Neural cell (in vitro differentiated cells): ENCODE measurements around the gene PSPN. TPM values are rescaled to one million over a fixed set of nuclear protein-coding genes. Genes with fewer than 3 reads are reported as not detected.

Source experiments
- H2AFZ ChIP-seq: fragments of 200-600, 300-800 bp; sonication (generic), shearing (Covaris generic); 2 replicates; pipeline ENCODE4 v1.6.0; 2014; ENCODE audit warnings: low read depth, mild to moderate bottlenecking, antibody characterized with exemption, low read length, moderate library complexity
- H3F3A ChIP-seq: fragments of 200-600 bp; shearing (Covaris generic); 2 replicates; pipeline ENCODE4 v1.6.1; 2016; ENCODE audit warnings: mild to moderate bottlenecking, moderate library complexity, mixed read lengths, antibody characterized with exemption, low read length; ENCODE audit not compliant: insufficient read depth, poor library complexity, severe bottlenecking
- H3K27ac ChIP-seq: fragments of 200-600, 300-800 bp; sonication (generic), shearing (Covaris generic); 2 replicates; pipeline ENCODE4 v1.5.1; 2014; ENCODE audit warnings: mild to moderate bottlenecking, low read length, moderate library complexity
- H3K27me3 ChIP-seq: fragments of 300-800, 200-600 bp; sonication (generic), shearing (Covaris generic); 2 replicates; pipeline ENCODE4 v1.6.0; 2014; ENCODE audit warnings: mild to moderate bottlenecking, low read depth, low read length, moderate library complexity; ENCODE audit not compliant: insufficient read depth
- H3K36me3 ChIP-seq: fragments of 300-800, 200-600 bp; sonication (generic), shearing (Covaris generic); 2 replicates; pipeline ENCODE4 v1.5.1; 2014; ENCODE audit warnings: mild to moderate bottlenecking, antibody characterized with exemption, low read length, moderate library complexity; ENCODE audit not compliant: insufficient read depth
- H3K4me2 ChIP-seq: fragments of 300-800, 200-600 bp; sonication (generic), shearing (Covaris generic); 2 replicates; pipeline ENCODE4 v1.6.0; 2014; ENCODE audit warnings: mild to moderate bottlenecking, low read length
- H3K4me3 ChIP-seq: fragments of 300-800, 200-600 bp; sonication (generic), shearing (Covaris generic); 2 replicates; pipeline ENCODE4 v1.5.1; 2014; ENCODE audit warnings: mild to moderate bottlenecking, low read length, moderate library complexity
- H3K79me2 ChIP-seq: fragments of 200-600 bp; shearing (Covaris generic); replicated peaks from 2 replicates; pipeline ENCODE4 v1.6.0; 2014; ENCODE audit warnings: mild to moderate bottlenecking, low read length, moderate library complexity; ENCODE audit not compliant: insufficient read depth
- H3K9ac ChIP-seq: fragments of 300-800, 200-600 bp; sonication (generic), shearing (Covaris generic); 2 replicates; pipeline ENCODE4 v1.6.1; 2016; ENCODE audit warnings: mild to moderate bottlenecking, low read length, mixed read lengths
- H3K9me2 ChIP-seq: fragments of 200-600 bp; shearing (Covaris generic); 2 replicates; pipeline ENCODE4 v1.6.1; 2016; ENCODE audit warnings: mild to moderate bottlenecking, low read length, mixed read lengths; ENCODE audit not compliant: insufficient read depth
- H3K9me3 ChIP-seq: fragments of 200-600, 300-800 bp; sonication (generic), shearing (Covaris generic); 2 replicates; pipeline ENCODE4 v1.6.1; 2016; ENCODE audit warnings: mild to moderate bottlenecking, mixed run types, low read length, moderate library complexity, mixed read lengths
- H4K20me1 ChIP-seq: fragments of 200-600 bp; shearing (Covaris generic); 2 replicates; pipeline ENCODE4 v1.6.1; 2016; ENCODE audit warnings: mild to moderate bottlenecking, mixed run types; ENCODE audit not compliant: insufficient read depth
- CTCF ChIP-seq: fragments of 450-650 bp; IDR thresholded peaks from 2 replicates; pipeline ENCODE4 v1.5.1; 2014; ENCODE audit warnings: antibody characterized with exemption, mild to moderate bottlenecking, moderate library complexity; ENCODE audit not compliant: poor library complexity, severe bottlenecking
- EP300 ChIP-seq: fragments of 450-650 bp; conservative IDR thresholded peaks from 2 replicates; pipeline ENCODE4 v1.6.1; 2014; ENCODE audit warnings: antibody characterized with exemption, mild to moderate bottlenecking, moderate library complexity; ENCODE audit not compliant: poor library complexity, severe bottlenecking
- EZH2 ChIP-seq: fragments of 200-600, 300-800 bp; shearing (Covaris generic), sonication (generic); IDR thresholded peaks from 2 replicates; pipeline ENCODE4 v1.6.1; 2014; ENCODE audit warnings: antibody characterized with exemption, low read length, borderline replicate concordance, mild to moderate bottlenecking; ENCODE audit not compliant: insufficient read depth, poor library complexity, severe bottlenecking
- MXI1 ChIP-seq: fragments of 450-650 bp; conservative IDR thresholded peaks from 2 replicates; pipeline ENCODE4 v1.6.1; 2014; ENCODE audit warnings: antibody characterized with exemption, mild to moderate bottlenecking; ENCODE audit not compliant: poor library complexity, severe bottlenecking
- POLR2AphosphoS5 ChIP-seq: IDR thresholded peaks from 2 replicates; pipeline ENCODE4 v1.6.1; 2012
- RAD21 ChIP-seq: fragments of 450-650 bp; conservative IDR thresholded peaks from 2 replicates; pipeline ENCODE4 v1.6.1; 2014; ENCODE audit warnings: antibody characterized with exemption, mild to moderate bottlenecking, moderate library complexity
- REST ChIP-seq: IDR thresholded peaks from 2 replicates; pipeline ENCODE4 v1.6.1; 2012; ENCODE audit warnings: borderline replicate concordance
- SMC3 ChIP-seq: fragments of 450-650 bp; conservative IDR thresholded peaks from 2 replicates; pipeline ENCODE4 v1.6.1; 2014; ENCODE audit warnings: antibody characterized with exemption, mild to moderate bottlenecking, moderate library complexity; ENCODE audit not compliant: poor library complexity
- TAF1 ChIP-seq: IDR thresholded peaks from 2 replicates; pipeline ENCODE4 v1.6.1; 2012; ENCODE audit warnings: low read depth
- polyA plus RNA-seq: library from polyadenylated mRNA; depleted of rRNA; stranded (reverse); fragments of >200 nt; gene quantifications from 2 replicates; pipeline ENCODE4 v1.2.3, GENCODE V29; 2014

PSPN gene
- polyA plus RNA-seq, 1 donor from 2014 or later = 1.5 TPM

GRCh38 chr19:6413721-6414643 is 38.2 kb upstream of the PSPN start:
- TF ChIP-seq CTCF (no peak), REST (no peak), SMC3 (no peak), TAF1 (no peak), EP300 (no peak), RAD21 (no peak), POLR2AphosphoS5 (no peak), EZH2 (no peak), MXI1 (no peak)
- H3K4me2 ChIP-seq = no peak overlapping the region
- peaks cover 2% of the 10 kb centered on the region for H4K20me1 ChIP-seq
- no peaks in the 10 kb centered on the region for H3K9me2 ChIP-seq
- H3K9ac ChIP-seq = no peak overlapping the region
- H3K36me3 ChIP-seq = no peaks in the 10 kb centered on the region
- H3K27ac ChIP-seq = no peak overlapping the region
- H3K79me2 ChIP-seq = no peaks in the 10 kb centered on the region
- H3F3A ChIP-seq = no peaks in the 10 kb centered on the region
- H3K4me3 ChIP-seq = no peak overlapping the region
- H3K9me3 ChIP-seq = no peaks in the 10 kb centered on the region
- H3K27me3 ChIP-seq = no peaks in the 10 kb centered on the region
- H2AFZ ChIP-seq = no peak overlapping the region

GRCh38 chr19:6413291-6413690 is 37.6 kb upstream of the PSPN start:
- no peak overlapping the region for H3K27ac ChIP-seq
- H3K4me3 ChIP-seq = no peak overlapping the region
- TF ChIP-seq EP300 = no peak
- no peak for TF ChIP-seq POLR2AphosphoS5
- TF ChIP-seq REST = no peak
- TF ChIP-seq TAF1 = no peak
- no peak for TF ChIP-seq RAD21
- no peak for TF ChIP-seq MXI1
- TF ChIP-seq CTCF = no peak
- TF ChIP-seq EZH2 = no peak
- TF ChIP-seq SMC3 = no peak
- no peaks in the 10 kb centered on the region for H4K20me1 ChIP-seq
- no peaks in the 10 kb centered on the region for H3K9me2 ChIP-seq
- no peaks in the 10 kb centered on the region for H3F3A ChIP-seq
- H2AFZ ChIP-seq = no peak overlapping the region
- H3K9ac ChIP-seq = no peak overlapping the region
- H3K36me3 ChIP-seq = no peaks in the 10 kb centered on the region
- no peaks in the 10 kb centered on the region for H3K27me3 ChIP-seq
- no peaks in the 10 kb centered on the region for H3K9me3 ChIP-seq
- H3K4me2 ChIP-seq = no peak overlapping the region
- no peaks in the 10 kb centered on the region for H3K79me2 ChIP-seq
